CD4-positive, alpha-beta T cell treated with Interleukin-6 at 100 ng/mL for 8 hours (primary cell): ENCODE results near the gene GJB5.

ENCODE experiments used
- DNase-seq: peaks from one replicate; pipeline ENCODE4 v3.0.0-alpha.2; 2020; ENCODE audit warnings: mixed read lengths, low spot score

Gene GJB5

GRCh38 chr1:34776911-34777310 lies 22.1 kb downstream of the GJB5 start:
- DNase-seq: no peak

DNA sequence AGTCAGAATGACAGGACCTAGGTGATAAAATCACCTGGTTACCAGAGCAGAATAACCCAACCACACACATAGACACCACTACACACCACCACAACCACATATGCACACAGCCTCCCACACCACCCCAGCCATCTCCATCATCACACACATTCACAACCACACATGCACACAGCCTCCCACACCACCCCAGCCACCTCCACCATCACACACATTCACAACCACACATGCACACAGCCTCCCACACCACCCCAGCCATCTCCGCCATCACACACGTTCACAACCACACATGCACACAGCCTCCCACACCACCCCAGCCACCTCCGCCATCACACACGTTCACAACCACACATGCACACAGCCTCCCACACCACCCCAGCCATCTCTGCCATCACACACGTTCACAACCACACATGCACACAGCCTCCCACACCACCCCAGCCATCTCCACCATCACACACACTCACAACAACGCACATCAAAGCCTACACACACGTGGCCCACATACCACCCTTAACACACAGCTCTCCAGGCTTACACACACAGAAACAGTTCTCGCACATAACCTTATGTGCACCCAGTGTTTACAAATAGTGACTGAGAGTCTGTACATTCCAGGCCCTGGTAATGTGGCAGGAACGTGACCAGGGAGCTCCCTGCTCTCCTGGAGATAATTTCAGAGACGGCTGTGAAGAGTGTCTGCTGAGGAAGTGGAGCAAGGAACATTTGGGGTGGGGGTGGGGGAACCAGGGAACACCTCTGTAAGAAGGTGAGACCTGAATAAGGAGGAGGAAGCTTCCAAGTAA lies 22.9 kb downstream of the GJB5 start:
- DNase-seq: no peak

- DNase-seq: no peak
Observed at GRCh38 chr1:34778381-34778780, 23.5 kb downstream of the GJB5 start.

DNA sequence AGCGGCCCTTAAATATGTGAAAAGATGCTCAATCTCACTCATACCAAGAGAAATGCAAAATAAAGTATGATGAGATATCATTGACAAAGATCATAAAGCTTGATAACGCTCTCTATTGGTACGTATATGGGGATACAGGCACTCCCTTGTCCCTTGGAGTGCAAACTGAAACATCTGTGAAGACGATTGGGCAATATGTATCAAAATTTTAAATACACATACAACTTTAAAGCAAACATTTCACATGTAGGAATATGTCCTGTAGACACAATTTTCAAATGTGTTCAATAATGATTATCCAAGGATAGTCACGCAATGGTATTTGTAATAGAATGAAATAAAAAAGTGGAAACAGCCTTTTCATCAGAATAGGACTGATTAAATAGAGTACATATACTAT lies 24.2 kb downstream of the GJB5 start:
- DNase-seq: no peak

DNA sequence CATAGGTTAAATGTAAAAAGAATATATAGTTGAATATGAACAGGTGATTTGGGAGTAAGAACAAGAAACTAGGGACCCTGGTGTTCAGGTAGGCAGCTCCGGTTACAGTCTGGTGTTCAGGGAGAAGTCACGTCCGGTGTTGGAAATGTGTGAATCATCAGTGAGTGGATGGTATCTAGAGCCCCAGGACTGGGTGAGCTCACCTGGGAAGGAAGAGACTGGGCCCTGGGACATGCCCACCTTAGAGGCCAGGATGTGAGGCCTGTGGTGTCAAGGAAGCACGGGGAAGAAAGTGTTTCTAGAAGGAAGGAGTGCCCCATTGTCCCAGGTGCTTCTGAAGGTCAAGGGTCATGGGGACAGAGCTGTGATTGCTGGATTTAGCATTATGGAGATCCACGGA lies 24.7 kb downstream of the GJB5 start:
- DNase-seq: no peak

GRCh38 chr1:34779962-34780361 lies 25.1 kb downstream of the GJB5 start:
- no peak for DNase-seq

DNA sequence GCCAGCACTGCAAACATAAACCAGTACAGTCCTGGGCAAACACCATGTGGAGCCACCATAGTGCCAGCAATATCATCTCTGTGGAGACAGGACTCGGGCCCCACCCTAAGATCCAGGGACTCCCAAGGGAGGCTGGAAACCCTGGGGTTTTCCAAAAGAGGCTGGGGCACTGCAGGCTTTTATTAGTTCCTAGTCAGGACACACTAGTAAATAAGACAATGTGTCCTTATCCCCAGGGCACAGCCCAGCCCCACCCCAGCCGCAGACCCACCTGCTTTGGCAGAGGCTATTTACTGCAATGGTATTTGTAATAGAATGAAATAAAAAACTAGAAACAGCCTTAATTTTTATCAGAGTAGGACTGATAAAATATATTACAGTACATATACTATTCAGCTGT lies 25.7 kb downstream of the GJB5 start:
- no peak for DNase-seq

GRCh38 chr1:34781071-34781843 lies 26.4 kb downstream of the GJB5 start, which contains the start of gene GJB3:
Gene GJB3 (plus strand): TSS chr1:34781214. CDS start chr1:34784763, 3,549 bp downstream.
- DNase-seq: no peak

GRCh38 chr1:34781844-34782391 lies 27.1 kb downstream of the GJB5 start:
- DNase-seq: no peak

- no peak for DNase-seq
Observed at GRCh38 chr1:34784751-34785221, 29.9 kb downstream of the GJB5 start.

DNA sequence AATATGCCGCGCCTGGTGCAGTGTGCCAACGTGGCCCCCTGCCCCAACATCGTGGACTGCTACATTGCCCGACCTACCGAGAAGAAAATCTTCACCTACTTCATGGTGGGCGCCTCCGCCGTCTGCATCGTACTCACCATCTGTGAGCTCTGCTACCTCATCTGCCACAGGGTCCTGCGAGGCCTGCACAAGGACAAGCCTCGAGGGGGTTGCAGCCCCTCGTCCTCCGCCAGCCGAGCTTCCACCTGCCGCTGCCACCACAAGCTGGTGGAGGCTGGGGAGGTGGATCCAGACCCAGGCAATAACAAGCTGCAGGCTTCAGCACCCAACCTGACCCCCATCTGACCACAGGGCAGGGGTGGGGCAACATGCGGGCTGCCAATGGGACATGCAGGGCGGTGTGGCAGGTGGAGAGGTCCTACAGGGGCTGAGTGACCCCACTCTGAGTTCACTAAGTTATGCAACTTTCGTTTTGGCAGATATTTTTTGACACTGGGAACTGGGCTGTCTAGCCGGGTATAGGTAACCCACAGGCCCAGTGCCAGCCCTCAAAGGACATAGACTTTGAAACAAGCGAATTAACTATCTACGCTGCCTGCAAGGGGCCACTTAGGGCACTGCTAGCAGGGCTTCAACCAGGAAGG lies 30.5 kb downstream of the GJB5 start:
- DNase-seq: no peak

GRCh38 chr1:34785875-34786470 lies 31.1 kb downstream of the GJB5 start:
- no peak for DNase-seq

DNA sequence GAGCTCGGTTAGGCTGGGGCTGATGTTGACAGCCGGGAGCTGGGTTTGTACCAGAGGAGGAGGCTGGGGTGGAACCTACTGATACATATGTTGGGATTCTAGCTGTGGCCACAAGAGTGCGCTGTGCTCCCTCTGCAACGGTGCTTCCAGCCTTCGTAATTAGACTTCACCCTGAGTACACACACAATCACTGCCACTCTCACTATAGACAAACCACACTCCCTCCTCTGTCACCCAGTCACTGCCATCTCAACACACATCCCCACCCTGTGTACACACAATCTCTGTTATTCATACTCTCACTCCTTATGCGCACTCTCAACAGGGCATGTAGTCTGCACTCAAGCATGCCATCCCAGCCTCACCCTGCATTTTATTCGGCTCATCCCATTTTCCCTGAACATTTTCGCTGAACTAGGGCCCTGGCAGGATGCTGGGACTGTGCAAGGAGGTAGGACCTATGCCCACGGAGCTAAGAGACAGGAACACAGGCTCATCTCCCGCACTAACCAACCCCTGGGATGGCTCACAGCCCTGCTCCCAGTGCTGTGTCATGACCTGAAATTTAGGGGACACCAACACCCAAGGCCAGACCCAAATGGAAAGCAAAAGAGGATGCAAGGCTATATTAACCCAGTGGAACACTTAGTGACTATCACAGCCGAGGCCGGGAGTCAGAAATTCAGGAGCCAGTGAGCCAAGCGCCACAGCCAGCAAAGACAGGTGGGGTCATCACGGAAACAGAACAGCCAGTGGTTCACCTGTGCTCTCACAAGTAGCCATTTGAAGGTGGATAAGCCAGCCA lies 31.9 kb downstream of the GJB5 start:
- DNase-seq: peak; percentile 45

DNA sequence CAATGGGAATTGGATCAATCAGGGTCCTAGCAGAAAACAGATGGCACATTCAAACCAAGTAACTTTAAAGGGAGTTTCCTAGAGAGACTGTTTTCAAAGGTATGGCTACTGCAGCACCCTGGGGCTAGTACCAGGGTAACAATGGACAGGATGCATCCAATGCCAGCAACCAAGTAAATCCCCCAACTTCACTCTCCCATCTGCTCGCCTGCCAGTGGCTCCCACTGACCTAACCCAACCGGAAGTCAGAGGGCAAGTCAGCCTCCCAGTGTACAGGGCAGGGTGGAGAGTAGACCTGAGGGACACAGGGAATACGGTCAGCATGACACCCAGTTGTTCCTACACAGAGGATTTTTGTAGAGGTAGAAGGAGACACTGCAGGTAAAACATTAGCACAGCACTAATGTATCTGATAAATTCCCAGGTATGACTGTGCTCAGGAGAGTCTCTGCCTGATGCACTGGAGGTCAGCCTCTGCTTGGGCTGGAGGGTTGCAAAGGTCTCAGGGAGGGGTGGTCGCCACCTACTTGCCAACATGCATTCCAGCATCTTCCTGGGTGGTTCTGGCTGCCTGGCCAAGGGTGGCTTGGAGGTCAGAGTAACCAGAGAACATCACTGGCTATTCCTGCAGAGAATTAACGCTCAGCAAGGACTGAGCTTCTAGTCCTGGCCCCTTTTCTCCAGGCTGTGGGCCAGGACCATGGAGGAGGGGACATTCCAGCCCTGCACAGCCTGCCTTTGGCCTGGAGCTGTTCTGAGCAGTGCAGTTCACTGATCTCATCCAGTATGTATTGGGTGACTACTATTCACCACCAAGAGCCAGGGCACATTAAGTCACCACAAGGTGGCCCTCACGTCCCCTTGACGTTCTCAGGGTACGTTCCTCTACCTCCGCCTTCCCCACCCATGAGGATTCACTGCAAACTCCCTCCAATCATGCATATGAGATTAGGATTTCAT lies 32.9 kb downstream of the GJB5 start:
- no peak for DNase-seq

DNA sequence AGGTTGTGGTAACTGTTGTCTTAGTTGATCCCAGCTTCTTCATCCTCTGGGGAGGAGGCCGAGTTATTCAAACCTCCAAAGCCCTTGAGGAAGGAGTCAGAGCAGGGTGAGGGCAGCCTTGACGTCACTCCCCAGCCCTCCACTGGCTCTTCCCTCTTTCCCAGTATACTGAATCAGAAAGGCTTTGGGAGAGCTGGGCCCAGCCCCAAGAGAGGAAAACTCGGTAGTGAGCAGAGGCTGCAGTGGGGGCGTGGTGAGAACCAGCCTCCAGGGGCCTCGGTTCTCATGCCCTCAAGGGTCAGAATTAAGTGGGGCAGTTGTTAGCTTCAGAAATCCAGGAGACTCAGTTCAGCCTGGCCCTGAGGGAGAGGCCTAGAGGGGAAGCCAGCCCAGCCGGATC lies 36.1 kb downstream of the GJB5 start:
- DNase-seq: no peak

GRCh38 chr1:34792424-34792823 lies 37.6 kb downstream of the GJB5 start:
- DNase-seq: no peak

- DNase-seq: no peak
Observed at GRCh38 chr1:34792868-34793727, 38.3 kb downstream of the GJB5 start, which contains the start of gene GJA4. Gene GJA4 (plus strand): TSS chr1:34792999. CDS start chr1:34794214, 1,215 bp downstream.

DNA sequence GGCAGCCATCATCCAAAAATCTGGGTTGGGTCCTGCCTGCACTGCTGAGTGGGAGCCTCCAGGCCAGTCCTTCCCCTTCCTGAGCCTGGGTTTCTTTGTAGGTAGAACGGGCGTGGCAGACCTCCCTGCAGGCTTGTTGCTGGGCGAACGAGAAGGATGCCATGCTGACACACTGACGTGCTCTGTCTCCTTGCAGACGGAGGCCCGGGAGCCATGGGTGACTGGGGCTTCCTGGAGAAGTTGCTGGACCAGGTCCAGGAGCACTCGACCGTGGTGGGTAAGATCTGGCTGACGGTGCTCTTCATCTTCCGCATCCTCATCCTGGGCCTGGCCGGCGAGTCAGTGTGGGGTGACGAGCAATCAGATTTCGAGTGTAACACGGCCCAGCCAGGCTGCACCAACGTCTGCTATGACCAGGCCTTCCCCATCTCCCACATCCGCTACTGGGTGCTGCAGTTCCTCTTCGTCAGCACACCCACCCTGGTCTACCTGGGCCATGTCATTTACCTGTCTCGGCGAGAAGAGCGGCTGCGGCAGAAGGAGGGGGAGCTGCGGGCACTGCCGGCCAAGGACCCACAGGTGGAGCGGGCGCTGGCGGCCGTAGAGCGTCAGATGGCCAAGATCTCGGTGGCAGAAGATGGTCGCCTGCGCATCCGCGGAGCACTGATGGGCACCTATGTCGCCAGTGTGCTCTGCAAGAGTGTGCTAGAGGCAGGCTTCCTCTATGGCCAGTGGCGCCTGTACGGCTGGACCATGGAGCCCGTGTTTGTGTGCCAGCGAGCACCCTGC lies 39.3 kb downstream of the GJB5 start:
- DNase-seq: no peak
